Lower leg skin (tissue), 3 donors: Measurements from ENCODE around the gene PNPLA3.

ENCODE experiments used
- POLR2A ChIP-seq, 2 donors: fragments of 450-650 bp; IDR thresholded peaks; one replicate each; pipeline ENCODE4 v1.6.1; 2016 to 2017; ENCODE audit warnings: antibody characterized with exemption in 2 of 2, mild to moderate bottlenecking in 1 of 2, moderate library complexity in 1 of 2
- TF ChIP-seq, protein P1 (sequence below), 3 donors: fragments of 450-650 bp; IDR thresholded peaks; one replicate each; pipeline ENCODE4 v1.5.1; 2016; ENCODE audit warnings: antibody characterized with exemption in 3 of 3, mild to moderate bottlenecking in 3 of 3, moderate library complexity in 2 of 3

DNA sequence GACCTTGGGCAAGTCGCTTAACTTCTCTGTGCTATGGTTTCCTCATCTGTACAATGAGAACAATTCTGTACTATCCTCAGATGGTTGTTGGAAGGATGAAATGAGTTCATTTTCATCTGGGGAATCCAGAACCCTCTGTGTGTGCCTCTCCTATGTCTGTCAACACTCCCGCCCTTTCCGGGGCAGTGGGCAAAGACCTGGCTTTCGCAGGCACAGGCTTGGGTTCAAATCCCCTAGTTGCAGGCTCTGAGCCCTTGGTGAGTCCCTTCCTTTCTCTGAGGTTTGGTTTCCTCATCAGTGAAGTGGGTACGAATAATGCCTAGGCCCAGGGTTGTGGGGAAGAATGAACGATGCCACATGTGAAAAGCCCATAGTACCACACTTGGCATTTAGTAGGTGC, 37.8 kb upstream of the PNPLA3 start:
- TF ChIP-seq, protein P1, sequence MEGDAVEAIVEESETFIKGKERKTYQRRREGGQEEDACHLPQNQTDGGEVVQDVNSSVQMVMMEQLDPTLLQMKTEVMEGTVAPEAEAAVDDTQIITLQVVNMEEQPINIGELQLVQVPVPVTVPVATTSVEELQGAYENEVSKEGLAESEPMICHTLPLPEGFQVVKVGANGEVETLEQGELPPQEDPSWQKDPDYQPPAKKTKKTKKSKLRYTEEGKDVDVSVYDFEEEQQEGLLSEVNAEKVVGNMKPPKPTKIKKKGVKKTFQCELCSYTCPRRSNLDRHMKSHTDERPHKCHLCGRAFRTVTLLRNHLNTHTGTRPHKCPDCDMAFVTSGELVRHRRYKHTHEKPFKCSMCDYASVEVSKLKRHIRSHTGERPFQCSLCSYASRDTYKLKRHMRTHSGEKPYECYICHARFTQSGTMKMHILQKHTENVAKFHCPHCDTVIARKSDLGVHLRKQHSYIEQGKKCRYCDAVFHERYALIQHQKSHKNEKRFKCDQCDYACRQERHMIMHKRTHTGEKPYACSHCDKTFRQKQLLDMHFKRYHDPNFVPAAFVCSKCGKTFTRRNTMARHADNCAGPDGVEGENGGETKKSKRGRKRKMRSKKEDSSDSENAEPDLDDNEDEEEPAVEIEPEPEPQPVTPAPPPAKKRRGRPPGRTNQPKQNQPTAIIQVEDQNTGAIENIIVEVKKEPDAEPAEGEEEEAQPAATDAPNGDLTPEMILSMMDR (IDR thresholded peaks at IDR 0.05) = no peak
- TF ChIP-seq POLR2A (IDR thresholded peaks at IDR 0.05) = no peak
